GM18873 (cell line): ENCODE measurements around the gene ST3GAL4.
A peak's percentile ranks its signal among the peaks of the same experiment; 100 is the strongest.
"Not testable (repeated sequence)": the region's sequence is repeated elsewhere in the genome, so short reads cannot be mapped to it uniquely, and the experiment has no call there.

ENCODE experiments used
- ATAC-seq: cut with Tn5 transposase; IDR thresholded peaks from one replicate; pipeline ENCODE4 v1.9.1; 2021; ENCODE audit warnings: mild to moderate bottlenecking, moderate library complexity, moderate number of reproducible peaks; ENCODE audit not compliant: unreplicated experiment, low FRiP score

The ST3GAL4 gene

DNA sequence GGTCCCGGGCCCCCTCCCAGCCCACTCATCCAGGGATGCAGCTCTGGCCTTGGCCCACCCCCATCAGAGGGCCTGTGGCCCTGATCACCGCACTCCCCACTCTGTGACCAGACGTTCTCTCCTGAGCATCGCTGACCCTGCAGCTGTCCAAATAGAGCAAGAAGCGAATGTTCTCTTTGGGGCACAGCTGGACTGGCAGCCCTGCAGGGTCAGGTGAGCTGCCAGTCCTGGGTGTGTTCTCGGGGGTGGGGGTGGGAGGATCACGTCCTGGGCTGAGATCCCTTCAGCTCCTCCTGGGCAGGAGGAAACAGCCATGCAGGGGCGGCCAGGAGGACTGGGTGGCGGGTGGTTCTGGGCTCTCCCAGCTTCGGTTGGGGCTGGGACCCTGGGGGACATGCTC is 26.5 kb downstream of the ST3GAL4 start:
- not testable (repeated sequence) for ATAC-seq

DNA sequence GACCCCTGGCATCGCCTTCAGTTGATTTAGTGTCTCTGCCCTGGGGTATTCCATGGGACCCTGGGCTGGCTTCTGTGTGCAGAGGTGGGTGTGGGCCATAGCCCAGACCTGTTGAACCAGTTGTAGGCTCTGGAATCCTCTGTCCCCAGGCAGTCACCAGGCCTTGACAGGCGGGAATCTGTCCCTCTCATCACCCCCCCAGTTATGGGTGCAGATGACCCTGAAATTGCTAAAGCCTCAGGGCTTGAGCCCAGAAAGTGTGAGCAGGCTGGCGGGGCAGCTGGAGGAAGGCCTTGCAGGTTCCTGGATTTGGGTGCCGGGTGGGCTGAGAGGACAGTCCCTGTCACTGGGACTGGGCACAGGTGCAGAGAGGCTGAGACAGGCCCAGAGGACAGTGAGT is 27.2 kb downstream of the ST3GAL4 start:
- not testable (repeated sequence) for ATAC-seq

DNA sequence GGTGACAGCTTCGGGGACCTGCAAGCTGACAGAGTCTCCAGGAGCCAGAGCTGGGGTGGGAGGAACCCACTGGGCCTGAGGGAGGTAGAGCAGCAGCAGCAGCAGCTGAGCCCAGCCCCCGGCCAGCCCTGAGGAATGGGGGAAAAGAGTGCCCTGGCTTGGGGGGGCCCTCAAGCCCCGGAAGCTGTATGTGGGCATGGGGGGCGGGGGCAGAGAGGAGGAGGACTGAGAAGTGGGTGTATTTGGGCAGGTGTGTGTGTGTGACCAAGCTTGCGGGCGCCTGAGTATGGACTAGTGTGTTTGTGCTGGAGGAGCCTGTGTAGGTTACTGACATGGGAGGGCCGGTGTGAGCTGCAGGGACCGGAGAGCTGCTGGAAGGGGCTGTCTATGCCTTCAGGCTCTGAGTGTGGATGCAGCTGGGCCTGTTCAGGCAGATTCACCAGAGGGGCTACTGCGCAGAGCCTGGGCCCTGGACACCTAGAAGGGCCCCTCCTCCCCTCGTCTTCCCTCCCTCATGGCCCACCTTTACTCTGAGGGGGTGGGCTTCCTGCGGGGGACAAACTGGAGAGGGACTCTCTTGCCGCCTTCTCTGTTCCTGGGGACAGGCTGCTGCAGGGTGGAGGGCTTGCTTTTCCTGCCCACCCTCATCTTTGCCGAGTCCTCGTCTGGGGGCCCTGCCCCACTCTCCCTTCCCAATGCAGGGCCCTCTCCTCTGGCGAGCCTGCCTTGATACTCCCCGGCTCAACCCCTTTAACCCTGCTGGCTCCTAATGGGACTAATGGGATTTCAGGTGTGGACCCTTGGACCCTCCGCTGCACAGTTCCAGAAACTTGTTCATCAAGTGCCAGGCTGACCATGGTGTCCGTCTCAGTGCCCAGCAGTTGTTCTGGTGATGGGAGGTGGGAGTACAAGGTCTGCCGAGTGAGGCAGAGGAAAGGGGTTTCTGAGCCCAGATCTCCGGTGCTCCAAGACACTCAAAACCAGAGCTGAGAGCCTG is 28.2 kb downstream of the ST3GAL4 start:
- no peak for ATAC-seq

- no peak for ATAC-seq
Observed at GRCh38 chr11:126384449-126385070, 29.1 kb downstream of the ST3GAL4 start.

GRCh38 chr11:126385991-126386728 is 30.7 kb downstream of the ST3GAL4 start:
- no peak for ATAC-seq

- ATAC-seq, result not testable (repeated sequence)
Observed at GRCh38 chr11:126386729-126387071, 31.2 kb downstream of the ST3GAL4 start.

DNA sequence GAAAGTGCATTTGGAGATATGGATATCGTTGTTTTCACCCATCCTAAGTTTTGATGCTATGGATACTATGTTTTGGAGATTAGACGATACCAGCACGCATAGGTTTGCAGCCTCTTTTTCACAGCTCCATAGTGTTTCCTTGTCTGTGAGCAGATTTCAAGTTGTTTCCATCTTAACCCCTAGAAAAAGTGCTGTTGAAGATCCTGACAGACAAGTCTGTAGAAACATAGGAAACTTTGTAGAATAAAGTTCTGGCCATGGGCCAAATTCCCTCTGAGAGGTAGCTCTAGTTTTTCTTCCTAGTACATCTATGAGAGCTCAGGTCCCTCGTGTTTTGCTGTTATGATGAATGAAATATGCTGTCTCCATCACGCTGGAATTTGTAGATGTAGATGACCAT is 32.4 kb downstream of the ST3GAL4 start:
- ATAC-seq, result no peak

GRCh38 chr11:126390272-126390867 is 34.9 kb downstream of the ST3GAL4 start:
- ATAC-seq, result no peak

DNA sequence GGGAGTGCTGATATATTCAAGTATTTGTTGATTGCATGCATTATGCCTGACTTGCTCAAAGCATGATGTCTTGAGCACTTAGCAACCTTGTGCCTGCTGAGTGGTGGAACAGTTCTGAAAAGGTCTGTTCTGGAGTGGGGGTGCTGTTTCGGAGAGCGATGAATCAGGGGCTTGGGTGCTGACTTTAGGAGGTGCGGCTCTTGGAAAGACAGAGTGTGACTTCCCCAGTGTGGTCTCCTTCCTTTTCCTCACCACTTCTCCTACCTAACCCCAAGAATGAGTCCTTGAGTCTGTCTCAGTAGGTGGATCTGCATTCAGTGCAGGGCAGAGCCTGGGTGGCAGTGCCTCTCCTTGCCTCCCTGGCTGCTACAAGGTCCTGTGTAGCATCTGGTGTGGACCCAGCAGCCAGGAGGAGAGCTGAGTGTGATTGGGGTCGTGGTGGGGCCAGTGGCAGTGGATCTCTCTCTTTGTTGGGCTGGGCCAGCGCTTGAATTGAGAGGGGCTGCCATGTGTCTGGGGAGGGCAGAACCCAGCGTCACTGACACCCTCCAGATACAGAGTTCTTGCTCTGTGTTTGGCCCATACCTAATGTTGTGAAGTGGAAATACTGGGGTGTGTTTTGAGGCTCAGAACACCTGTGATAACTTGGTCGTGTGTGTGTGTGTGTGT is 35.9 kb downstream of the ST3GAL4 start:
- ATAC-seq, result no peak

GRCh38 chr11:126391970-126392632 is 36.6 kb downstream of the ST3GAL4 start:
- peak; percentile 64 for ATAC-seq

GRCh38 chr11:126392633-126393013 is 37.1 kb downstream of the ST3GAL4 start:
- peak; percentile 11 for ATAC-seq

DNA sequence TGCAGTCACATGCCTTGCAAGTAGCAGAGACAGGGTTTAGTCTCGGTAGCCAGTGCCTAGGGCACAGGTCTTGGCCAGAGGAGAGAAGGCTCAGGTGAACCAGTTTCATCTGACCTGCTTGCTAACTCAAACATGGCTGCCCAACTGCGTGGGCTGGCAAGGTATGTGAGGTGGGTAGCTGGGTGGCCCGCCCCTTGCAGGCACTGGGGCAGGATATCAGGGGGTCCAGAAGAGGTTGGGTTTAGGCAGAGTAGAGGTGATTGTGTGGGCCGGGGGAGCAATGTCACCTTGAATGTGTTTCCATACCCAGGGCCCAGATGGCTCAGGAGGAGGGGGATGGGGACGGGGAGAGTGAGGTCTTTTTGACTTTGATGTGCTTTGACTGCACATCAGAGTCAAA is 37.7 kb downstream of the ST3GAL4 start:
- no peak for ATAC-seq

DNA sequence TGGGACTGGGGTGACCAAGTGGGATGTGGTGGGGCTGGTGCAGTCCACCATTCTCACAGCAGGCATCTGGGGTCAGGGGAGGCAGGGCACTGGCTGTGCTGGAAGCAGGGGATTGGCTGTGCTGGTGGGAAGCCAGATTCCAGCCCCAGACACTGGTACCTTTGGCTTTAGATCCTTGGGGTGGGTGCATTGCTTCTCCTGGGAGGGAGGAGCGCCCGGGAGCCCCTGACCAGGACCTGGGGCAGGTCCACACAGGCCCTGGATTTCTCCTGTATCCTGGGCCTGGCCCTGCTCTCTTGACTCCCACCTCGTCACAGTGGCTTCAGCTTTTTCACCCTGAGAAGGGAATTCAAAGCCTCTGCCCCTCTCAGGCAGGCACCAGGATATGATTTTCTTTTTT is 38.5 kb downstream of the ST3GAL4 start:
- ATAC-seq, result no peak

DNA sequence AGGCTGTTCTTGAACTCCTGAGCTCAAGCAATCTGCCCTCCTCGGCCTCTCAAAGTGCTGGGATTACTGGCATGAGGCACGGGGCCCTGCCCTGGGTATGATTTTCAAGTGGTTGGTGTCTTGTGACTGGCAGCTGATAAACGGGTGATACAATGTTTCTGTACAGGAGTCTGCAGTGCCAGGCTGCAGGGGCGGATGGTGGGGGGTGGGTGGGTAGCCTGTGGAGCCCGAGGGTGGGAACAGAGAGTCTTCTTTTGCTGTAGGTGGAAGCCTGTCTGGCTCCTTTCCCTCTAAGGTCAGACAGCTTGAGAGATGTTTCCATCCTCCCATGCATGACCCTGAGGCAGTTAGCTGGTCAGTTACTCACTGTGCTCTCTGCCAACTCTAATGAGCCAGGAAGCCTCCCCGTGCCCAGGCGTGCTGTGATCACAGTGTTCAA is 39.2 kb downstream of the ST3GAL4 start:
- ATAC-seq, result not testable (repeated sequence)

- ATAC-seq, result not testable (repeated sequence)
Observed at GRCh38 chr11:126395784-126396183, 40.3 kb downstream of the ST3GAL4 start.

DNA sequence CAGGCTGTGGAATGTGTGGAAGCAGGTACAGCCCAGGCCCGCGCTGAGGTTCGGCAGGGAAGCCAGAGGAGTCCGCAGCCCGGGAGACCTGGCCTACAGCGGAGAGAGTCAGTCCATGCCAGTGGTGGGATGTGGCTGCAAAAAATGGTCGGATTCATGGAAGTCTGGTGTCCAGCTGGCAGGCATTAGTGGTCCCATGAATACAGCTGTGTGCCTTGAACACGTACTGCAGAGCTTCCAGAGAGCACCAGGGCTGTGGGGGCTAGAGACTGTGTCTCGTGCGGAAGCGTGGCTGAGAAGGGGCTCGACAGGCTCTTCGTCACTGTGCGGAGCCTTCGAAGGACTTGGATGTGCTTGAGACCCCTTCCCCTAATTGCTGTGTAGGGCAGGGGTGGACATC is 40.8 kb downstream of the ST3GAL4 start:
- ATAC-seq, result not testable (repeated sequence)

DNA sequence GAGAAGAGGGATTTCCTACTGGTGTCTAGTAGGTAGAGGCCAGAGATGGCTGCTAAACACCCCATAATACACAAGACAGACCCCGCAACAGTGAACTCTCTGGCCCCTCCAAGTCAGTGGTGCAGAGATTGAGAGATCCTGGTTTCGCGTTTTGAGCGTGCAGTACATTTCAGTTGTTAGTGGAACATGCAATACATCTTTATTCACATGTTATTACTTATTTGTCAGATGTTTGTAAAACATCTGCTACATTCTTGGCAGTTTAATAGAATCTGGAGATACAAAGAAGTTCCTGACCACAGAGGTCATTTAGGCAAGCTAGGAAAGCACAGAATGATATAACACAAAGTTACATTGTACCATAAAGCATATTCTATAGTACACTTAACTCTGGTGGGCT is 41.5 kb downstream of the ST3GAL4 start:
- ATAC-seq, result no peak

DNA sequence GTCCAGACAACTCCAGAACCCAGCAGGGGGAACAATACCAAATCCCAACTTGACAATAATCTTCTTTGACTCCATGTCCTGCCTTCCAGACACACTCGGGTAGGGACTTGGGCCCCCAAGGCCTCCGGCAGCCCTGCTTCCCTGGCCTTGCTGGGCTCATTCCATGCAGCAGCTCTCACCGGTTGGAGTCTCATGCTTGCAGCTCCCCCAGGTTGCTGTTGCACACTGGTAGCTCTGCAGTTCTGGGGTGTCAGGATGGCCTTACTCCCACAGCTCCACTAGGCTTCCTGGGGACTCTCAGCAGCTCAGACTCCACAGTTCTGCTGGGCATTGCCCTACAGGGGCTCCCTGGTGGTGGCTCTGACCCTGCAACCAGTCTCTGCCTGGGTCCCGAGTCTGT is 42.8 kb downstream of the ST3GAL4 start:
- no peak for ATAC-seq

DNA sequence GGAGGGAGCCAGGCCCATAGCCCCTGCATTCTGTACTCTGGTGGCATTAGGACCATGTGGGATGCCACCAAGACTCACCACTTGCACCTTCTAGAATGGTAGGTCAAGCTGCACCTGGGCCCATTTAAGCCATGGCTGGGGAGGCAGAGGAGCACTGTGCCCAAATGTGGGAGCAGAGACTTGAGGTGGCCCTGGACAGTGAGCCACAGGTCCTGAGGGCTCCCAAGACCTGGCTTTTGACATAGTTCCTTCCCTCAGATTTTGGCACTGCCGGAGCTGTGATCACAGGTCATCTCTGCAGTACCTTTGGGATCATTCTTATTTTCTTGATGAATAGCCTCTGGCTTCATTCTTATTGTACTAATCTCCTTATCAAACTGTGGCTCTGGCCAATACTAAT is 43.2 kb downstream of the ST3GAL4 start:
- ATAC-seq, result no peak

- ATAC-seq, result no peak
Observed at GRCh38 chr11:126400019-126400418, 44.5 kb downstream of the ST3GAL4 start.
